NCI-H128 (cell line): ENCODE measurements around the gene SH2D3A.
"Not testable (repeated sequence)": the region's sequence is repeated elsewhere in the genome, so short reads cannot be mapped to it uniquely, and the experiment has no call there.

ENCODE experiments used
- DNase-seq: peaks from one replicate; lab custom pipeline; 2025; ENCODE audit not compliant: unreplicated experiment; lab: John Stamatoyannopoulos, UW

The SH2D3A gene

DNA sequence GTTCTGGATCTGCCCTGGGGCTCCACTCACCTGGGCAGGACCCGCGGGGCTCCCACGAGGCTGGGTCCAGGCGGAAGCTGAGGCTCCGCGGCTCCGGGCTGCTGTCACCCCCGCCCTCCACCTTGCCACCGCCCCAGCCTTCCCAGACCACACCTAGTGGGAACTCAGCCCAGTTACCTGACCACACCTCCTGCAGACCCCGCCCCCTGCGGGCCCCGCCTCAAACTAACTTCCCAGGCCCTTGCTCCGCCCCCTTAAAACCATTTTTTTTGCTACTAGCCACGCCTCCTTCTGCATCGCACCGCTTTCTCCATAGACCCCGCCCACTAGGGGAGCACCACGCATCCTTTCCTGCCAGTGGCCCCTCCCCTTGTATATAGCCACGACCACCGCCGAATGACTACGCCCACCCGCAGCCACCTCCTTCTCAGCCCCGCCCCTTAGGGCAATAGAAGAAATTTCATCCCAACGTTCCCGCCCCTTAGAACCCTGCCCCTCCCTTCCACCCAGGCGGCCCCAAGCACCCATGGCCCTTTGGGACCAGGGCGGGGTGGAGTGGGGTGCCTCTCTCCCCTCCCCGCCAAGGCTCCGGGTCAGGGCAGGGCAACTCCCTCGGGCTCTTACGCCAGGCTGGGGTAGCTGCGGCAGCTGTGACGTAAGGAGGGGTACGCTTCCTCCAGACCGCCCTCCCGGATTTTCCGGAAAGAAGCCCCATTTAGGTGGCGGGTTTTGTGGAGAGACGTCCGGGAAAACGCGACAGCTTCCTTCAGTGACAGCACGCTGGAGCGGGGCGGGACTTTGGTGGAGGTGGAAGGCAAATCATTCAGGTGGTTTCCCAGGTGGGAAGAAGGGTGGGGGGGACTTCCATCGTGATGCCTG is at the start of gene SH2D3A:
TSS of gene SH2D3A (minus strand) at position 79 of the 879 bp plus-strand sequence. CDS start 3,687 bp downstream, outside the sequence.
- DNase-seq = peak; percentile 23

DNA sequence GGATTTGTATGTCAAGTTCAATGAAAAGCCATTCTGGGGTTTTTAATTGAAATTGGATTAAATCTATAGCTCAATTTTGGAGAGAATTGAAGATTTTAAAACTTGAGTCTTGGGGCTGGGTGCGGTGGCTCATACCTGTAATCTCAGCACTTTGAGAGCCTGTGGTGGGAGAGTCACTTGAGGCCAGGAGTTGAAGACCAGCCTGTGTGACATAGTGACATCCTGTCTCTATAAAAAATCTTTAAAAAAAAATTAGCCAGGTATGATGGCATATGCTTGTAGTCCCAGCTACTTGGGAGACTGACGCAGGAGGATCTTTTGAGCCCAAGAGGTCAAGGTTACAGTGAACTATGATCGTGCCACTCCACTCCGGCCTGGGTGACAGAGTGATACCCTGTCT is 46.4 kb upstream of the SH2D3A start:
- no peak for DNase-seq

DNA sequence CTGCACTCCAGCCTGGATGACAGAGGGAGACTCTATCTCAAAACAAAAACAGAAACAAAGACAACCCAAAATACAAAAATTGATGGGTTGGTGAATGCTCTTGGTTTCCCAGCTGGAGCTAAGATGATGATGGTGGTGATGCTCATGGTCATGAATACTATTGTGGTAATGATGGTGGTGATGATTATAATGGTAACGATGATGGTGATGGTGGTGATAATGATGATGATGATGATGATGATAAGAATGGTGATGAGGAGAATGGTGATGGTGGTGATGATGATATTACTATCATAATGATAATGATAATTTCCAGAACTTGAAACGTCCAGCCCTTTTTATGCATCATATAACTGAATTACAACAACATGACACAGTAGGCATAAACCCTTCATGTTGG is 45.4 kb upstream of the SH2D3A start:
- no peak for DNase-seq

DNA sequence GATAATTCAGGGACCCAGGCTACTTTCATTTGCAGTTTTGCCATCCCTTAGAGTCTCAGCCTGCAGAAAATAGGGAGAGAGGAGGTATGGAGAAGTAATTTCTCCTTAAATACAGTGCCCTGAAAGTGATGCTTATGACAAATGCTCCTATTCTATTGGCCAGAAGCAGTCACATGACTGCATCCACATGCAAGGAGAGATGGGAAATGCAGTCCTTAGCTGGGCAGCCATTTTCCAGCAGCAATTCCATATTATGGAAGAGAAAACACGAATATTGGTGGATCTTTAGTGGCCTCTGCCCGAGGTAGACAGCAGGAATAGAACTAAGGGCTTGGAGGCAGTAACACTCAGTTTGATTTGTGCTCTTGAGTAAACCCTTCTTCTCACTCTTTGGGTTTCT is 44.7 kb upstream of the SH2D3A start:
- DNase-seq = no peak

DNA sequence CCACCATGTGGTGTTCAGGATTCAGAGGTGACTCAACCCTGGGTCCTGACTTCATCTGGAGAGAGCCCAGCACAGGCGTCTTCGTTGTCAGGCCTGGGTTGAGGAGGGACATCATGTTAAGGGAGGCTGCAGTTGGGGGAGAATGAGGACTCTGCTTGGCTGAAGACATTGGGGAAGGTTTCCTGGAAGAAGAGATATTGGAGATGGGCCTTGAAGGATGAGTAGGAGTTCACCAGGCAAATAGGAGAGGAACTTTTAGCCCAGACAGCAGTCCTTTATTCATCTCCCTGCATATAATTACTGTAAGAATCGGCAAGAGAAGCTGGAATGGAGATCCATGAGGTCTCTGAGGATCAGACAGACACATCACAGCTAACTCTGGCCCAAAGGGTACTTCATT is 44.1 kb upstream of the SH2D3A start:
- no peak for DNase-seq

DNA sequence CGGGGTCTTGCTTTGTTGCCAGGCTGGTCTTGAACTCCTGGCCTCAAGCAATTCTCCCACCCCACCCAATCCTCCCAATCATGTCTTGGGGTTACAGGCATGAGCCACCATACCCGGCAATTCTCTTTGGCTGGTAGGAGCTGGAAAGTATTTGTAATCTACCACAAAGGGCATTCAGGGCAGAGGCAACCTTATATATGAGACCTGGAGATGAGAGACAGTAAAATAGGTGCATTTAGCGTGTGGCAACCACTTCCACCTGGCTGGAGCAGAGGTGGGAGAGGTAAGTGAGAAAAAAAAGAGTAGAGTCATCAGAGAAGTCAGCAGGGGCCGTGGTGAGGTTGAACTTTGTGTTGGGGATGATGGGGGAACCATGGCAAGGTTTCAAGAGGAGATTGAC is 42.0 kb upstream of the SH2D3A start:
- no peak for DNase-seq

DNA sequence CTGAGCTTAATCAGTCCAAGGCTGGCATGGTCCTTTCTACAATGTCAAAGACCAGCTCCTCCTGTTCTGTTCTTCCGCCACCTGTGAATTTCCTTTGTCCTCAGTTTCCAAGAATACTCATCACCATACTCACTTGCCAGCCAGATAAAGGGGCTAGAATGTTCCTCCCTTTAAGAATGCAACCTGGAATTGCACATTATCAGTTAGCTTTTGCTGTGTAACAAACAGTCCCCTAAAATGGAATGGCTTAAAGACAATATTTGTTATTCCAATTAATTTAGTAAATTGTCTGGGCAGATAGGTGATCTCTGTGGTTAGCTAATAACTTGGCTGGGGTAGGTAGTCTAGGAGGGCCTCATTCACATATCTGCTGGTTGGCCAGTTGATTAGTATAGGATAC is 41.3 kb upstream of the SH2D3A start:
- no peak for DNase-seq

DNA sequence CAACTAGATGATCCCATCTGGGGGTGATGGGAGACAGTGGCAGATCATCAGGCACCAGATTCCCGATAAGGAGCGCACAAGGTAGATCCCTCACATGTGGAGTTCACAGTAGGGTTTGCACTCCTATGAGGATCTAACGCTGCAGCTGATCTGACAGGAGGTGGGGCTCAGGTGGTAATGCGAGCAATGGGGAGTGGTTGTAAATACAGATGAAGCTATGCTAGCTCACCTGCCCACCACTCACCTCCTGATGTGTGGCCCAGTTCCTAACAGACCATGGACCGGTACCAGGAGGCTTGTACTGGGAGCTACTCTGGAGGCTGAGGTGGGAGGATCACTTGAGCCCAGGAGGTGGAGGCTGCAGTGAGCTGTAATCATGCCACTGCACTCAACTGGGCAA is 40.1 kb upstream of the SH2D3A start:
- DNase-seq = no peak

DNA sequence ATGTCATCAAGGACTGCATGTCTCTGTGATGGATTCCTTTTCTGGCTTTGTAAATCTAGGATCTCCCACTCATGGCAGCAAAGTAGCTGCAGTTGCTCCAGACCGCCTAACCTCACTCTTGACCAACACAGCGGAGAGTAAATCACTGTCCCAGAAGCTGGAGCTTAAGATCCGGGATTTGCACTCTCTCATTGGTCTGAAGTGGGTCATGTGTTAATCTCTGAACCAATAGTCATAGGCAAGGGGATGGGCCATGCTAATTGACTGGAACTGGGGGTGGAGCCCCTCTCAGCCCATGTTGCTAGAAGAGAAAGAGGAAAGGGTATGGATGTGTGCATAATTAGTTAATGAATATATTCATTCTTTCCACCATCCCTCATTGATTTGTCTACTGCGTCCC is 39.3 kb upstream of the SH2D3A start:
- no peak for DNase-seq

DNA sequence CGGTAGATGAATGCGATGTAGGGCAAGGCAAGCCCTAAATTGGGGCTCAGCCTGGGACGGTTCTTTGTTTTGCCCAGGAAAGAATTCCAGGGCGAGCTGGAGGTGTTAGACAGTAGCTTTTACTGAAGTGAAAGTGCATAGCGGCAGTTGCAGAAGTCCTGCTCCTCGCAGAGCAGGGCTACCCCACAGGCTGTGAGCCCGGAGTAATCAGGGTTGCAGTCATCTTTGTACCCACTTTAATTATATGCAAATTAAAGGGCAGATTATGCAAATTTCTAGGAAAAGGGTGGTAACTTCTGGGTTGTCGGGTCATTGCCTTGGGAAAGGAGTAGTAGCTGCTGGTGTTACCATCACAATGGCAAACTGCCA is 35.8 kb upstream of the SH2D3A start:
- DNase-seq = no peak

DNA sequence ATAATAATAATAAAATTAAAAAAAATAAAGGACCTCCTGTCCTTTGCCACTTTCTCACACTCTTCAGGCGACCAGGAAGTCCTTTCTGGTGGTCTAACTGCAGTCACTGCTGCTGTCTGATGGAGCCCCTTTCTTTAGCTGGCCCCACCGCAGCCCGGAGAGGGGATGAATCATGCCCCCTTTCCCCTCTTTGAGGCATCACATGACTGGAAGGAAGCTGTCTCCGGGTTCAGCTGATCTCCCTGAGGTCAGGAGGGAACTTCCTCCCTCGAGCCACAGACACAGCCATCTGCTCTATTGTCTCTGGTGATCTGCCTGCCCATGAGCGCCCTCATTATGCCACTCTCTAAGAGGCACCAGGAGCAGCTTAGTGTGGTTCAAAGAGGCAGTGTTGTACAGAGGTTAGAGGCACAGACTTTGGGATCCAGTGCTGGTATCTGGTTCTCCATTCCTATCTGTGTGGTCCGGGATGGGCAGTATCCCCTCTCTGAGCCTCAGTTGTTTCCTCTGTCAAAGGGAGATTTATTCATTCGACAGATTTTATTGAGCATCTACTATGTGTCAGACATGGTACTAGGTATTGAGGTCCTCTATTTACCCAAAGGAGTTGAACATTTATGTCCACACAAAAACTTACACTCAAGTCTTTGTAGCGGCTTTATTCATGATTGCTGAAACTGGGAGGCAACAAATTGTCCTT is 35.3 kb upstream of the SH2D3A start:
- DNase-seq = no peak

DNA sequence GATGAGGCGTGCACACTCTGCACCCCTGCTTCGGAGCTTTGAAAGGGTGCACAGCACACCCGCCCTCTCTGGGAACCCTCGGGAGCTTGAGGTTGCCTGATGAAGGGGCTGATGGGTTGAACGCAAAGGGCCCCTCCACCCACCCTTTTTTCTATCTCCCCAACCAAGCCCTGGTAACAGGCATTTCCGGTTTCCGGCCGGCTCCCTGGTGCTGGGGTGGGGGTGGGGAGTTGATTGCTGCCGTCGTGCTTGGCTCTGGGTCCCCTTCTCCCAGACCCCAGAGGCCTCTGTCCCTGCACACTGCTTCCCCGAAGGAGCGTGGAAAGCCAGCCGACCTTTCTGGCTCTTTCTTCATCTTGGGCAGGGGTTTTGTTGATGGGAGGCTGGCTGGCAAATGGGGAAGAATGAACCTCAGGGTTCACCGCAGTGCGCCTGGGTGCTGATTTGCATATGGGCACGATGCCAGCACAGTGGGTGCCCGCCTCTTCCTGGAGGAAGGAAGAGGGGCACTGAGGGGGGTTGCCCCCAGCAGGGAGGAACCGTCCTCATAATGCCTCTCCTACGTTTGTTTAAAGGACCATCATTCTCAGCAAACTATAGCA is 34.4 kb upstream of the SH2D3A start:
- no peak for DNase-seq

DNA sequence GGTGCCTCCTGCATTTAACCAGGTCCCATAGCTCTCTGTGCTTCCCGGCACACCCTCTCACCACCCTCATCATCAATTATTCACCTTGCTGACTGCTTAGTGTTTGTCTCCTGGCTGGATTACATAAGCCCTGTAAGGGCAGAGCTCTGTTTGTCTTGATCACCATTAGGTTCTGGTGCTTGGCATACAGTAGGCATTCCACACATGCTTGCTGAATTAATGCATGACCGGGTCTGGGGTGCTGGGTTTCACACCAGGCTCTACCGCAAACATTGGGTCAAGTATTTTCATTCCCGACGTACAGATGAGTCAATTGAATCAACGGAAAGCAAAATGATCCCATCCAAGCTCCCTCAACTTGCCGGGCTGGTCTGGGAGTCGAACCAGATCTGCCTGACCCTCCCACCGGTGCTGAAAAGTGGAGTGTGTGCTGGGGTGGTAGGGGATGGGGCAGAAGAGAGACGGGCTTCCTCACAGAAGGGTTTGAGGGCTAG is 33.8 kb upstream of the SH2D3A start:
- no peak for DNase-seq

DNA sequence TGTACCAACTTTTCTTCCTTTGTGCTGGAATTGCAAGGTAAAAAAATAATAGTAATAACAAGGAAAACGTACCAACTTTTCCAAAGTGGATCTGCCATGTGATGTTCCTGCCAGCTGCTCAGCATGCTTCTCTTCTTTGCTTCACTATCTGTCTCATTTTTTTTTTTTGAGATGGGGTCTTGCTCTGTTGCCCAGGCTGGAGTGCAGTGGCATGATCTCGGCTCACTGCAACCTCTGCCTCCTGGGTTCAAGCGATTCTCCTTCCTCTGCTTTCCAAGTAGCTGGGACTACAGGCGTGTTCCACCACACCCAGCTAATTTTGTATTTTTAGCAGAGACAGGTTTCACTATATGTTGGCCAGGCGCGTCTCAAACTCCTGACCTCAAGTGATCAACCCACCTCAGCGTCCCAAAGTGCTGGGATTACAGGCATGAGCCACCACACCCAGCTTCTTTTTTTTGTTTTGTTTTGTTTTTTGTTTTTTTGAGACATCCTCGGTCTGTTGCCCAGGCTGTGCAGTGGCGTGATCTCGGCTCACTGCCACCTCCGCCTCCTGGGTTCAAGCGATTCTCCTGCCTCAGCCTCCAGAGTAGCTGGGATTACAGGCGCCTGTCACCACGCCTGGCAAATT is 33.0 kb upstream of the SH2D3A start:
- not testable (repeated sequence) for DNase-seq

DNA sequence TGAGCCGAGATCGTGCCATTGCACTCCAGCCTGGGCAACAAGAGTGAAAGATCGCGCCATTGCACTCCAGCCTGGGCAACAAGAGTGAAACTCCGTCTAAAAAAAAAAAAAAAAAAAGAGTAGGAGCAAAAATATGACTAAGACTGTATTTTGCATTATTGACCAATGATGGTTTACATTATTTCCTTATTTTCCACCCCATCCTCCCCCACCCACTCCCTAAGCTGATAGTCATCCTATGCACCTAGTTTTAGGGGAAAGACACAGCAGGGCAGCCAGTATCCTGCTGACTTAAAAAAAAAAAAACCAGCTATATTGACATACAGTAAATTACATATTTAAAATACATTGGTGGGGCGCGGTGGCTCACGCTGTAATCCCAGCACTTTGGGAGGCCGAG is 30.4 kb upstream of the SH2D3A start:
- no peak for DNase-seq

DNA sequence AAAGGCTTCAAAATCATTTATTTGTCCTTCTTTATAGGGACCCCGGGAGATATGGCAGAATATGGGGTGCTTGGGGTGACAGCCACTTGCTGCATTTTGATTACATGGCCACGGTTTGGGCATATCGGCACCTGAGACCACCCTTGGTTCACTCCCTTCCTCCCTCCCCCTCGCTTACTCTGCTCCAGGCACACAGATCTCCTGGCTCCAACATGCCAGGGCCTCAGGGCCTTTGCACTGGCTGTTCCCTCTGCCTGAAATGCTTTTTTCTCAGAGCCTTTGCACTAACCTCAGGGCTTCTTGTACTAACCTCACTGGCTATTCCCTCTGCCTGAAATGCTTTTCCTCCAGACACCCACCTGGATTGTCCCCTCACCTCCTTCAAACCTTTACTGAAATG is 29.0 kb upstream of the SH2D3A start:
- no peak for DNase-seq

DNA sequence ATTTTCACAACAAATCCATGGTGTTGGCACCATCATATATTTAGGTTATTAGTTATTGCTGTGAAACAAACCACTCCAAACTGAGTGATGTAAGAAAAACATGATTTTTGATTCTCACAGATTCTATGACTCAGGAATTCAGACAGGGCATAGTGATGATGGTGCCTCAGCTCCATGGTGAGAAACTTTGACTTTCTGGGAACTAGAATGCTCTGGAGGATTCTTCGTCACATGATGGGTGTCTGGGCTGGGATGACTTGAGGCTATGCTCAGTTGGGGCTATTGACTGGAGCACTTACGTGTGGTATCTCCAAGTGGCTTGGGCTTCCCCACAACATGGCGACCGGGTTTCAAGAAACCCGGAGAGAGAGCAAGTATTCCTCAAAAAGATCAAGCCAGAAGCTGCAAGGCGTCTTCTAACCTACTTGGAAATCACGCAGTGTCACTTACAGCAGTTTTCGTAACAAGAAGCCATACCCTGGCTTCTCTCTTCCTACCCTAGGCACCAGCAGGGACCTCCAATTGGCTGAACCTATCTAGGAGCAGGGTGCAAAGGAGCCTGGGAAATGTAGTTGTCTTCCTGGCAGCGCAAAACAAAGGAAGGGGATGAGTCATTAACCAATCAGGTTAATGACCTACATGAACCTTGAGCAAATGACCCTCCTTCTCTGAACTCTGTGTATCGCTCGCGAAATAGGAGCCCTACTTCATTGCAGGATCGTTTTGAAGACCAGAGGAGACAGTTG is 27.6 kb upstream of the SH2D3A start:
- DNase-seq = no peak

DNA sequence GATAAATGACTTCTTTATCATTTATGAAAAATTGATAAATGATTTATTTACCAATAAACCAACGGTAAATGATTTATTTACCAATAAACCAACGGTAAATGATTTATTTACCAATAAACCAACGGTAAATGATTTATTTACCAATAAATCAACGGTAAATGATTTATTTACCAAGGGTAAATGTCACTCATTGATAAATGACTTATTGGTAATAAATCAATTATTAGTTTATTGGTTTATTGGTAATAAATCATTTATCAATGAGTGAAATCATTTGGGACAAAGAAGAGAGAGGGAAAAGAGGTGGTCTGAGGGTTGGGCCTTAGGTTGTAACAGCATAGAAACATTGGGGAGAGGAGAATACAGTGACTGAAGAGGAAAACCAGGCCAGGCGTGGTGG is 26.7 kb upstream of the SH2D3A start:
- DNase-seq = no peak

DNA sequence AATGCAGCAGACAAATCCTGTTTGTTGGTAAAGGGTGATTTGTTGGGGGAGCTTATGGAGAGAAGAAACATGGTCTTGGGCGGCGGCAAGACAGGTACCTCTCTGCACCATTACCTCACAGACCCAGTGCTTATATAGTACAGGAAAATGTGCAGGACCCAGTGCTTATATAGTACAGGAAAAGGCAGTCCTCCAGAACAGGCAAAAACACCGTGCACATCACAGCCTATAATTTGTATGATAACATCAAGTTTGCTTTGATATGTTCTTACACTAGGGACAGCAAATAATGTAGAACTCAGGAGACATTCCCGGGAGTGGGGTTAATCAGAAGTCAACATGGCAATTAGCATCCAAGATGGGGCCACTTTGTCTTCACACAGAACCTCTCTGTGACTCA is 26.2 kb upstream of the SH2D3A start:
- no peak for DNase-seq

DNA sequence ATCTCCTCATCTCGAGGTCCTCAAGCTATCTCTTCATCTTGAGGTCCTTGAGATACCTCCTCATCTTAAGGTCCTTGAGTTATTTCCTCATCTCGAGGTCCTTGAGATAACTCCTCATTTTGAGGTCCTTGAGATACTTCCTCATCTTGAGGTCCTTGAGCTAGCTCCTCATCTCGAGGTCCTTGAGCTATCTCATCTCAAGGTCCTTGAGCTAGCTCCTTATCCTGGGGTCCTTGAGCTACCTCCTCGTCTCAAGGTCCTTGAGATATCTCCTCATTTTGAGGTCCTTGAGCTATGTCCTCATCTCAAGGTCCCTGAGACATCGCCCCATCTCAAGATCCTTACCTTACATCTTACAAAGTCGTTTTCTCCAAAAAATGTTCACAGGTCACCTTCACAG is 24.0 kb upstream of the SH2D3A start:
- DNase-seq = no peak
